ENCODE data around the gene ZMYM4.
"Not testable (repeated sequence)": the region's sequence is repeated elsewhere in the genome, so short reads cannot be mapped to it uniquely, and the experiment has no call there.

ZMYM4 gene

DNA sequence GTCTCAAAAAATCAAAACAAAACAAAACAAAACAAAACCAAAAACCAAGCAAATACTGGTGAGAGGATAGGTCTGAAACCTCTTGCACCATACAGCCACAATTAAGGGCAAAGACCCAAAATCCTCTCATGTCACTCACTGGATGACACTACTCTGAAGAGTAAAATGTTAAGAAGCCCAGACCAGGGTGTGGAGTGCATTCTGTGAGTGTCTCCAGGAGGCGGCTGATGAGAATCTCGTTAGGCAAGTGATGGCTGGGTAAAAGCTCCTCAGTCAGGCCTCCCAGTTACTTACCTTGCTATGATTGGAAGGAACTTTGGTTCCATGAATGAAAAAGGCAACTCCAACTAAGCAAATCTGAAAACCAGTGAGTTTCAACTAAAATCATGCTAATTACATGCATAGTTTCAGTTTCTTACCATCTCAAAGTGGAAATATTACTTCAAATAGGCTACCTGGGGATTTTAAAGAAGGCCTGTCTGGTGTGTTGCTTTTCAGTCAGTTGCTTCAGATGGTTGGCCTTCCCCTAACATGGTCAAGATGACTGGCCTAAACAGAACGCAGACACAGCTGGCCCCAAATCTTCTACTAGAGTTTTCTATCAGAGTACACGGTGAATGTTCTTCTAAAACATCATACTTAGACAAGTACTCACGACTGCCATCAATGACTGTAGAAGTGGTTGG lies 193.6 kb downstream of the ZMYM4 start:
- no peak for DNase-seq

DNA sequence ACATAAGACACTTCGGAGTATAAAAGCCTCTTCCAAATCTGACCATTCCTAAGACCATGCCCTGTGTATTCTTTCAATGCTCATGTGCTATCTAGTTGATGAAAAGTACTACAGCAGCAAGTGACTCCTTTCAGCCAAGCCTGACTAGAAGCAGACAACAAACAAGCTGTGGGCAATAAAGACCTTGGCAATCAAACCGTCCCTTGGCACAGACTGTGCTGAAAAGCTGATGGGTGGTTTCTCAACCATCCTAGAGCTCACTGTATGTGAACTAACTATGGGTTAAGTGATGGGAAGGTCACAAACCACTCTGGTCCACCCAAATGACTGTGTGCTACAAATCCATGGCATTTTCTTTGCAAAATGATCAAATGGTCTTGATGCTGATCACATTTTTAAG lies 194.7 kb downstream of the ZMYM4 start:
- DNase-seq, result no peak

DNA sequence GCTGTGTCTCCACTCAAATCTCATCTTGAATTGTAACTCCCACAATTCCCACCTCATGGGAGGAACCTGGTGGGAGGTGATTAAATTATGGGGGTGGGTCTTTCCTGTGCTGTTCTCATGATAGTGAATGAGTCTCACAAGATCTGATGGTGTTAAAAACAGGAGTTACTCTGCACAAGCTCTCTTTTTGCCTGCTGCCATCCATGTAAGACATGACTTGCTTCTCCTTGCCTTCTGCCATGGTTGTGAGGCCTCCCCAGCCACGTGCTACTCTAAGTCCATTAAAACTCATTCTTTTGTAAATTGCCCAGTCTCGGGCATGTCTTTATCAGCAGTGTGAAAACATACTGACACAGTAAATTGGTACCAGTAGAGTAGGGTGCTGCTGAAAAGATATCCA lies 195.2 kb downstream of the ZMYM4 start:
- not testable (repeated sequence) for DNase-seq

DNA sequence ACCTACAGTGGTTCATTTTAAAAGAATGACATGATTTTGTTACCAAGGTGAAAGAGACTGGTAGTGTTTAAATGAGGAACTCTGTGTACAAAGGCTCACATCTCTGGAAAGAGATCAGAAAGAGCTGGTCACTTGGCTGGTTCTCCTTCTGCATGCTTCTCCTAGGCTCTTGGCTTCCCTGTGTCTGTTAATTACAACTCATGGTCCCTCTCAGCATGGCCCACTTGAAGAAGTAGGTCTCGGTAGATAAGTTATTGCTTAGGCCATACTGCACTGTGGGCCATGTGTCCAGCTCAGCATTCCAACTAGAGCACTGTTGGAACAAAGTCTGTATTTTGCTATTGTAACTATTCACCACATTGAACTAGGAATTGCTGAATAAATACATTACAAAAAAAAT lies 197.6 kb downstream of the ZMYM4 start:
- no peak for DNase-seq

DNA sequence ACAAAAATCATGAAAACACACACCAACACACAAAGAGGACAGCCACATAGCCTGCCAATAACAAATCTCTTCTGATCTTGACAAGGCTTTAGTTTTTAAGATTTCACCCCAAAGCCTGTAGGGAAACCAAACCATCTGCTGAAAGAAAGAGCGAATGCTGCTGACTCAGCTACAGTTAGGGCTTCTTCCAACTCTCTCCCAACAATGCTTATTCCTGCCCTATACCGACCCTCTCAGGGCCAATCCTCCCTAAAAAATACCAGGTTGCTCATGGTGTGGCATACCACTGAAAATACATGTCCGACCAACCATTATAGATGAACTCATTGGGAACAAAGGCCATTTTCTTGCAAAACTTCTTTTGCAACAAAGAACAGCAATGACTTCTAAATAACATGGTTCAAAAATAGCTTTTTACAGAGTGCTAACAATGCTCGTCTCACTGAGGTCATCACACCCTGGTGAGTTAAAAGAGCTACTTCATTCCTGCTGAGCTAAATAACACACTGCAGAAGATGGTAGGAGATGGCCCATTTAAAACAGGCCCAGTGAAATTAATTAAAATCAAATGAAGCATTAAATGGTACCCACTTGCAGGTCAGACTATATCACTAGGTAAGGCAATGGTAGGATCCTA lies 202.6 kb downstream of the ZMYM4 start:
- no peak for DNase-seq

Data from SW 1271 (cell line).